Amniotic stem cell (primary cell): ENCODE measurements around the gene CRELD2.

Source experiments
- DNase-seq: peaks from one replicate; lab custom pipeline; 2025; lab: John Stamatoyannopoulos, UW

The CRELD2 gene, protein sequence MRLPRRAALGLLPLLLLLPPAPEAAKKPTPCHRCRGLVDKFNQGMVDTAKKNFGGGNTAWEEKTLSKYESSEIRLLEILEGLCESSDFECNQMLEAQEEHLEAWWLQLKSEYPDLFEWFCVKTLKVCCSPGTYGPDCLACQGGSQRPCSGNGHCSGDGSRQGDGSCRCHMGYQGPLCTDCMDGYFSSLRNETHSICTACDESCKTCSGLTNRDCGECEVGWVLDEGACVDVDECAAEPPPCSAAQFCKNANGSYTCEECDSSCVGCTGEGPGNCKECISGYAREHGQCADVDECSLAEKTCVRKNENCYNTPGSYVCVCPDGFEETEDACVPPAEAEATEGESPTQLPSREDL

DNA sequence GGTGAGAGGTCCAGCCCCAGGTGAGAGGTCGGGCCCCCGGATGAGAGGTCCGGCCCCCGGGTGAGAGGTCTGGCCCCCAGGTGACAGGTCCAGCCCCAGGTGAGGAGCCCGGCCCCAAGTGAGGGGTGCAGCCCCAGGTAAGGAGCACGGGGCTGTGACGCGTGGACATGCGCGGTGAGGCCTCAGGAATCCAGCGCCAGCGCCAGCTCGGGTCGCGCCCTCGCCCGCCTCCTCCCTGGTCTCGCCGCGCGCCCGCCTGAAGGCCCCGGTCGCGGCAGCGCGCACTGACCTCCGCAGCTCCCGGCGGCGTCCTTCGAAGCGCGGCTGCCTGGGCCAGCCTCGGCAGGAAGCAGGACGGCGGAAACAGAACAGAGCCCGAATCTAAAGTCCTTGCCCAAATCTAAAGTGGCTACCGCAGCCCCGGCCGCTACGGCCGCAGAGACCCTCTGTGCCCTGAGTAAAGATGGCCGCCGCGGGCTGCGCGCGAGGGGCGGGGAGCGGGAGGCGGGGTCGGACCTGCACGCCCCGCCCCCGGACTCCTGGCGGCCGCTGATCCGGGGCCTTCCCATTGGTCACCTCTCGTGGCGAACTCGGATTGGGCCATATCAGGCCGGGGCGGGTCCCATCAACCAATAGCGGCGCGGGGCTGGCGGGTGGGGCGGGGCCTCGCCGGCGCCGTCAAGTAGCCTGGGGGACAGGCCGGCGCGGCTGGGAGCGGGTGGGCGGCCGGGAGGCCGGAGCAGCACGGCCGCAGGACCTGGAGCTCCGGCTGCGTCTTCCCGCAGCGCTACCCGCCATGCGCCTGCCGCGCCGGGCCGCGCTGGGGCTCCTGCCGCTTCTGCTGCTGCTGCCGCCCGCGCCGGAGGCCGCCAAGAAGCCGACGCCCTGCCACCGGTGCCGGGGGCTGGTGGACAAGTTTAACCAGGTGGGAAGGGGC lies at the start of gene CRELD2, which contains the start of gene ALG12:
TSS of gene CRELD2 (plus strand) at position 661 of the 937 bp plus-strand sequence. CDS start at position 797, 136 bp downstream.
TSS of gene ALG12 (minus strand) at position 465 of the 937 bp plus-strand sequence. CDS start 4,673 bp downstream, outside the sequence.
- DNase-seq, result peak; percentile 95

DNA sequence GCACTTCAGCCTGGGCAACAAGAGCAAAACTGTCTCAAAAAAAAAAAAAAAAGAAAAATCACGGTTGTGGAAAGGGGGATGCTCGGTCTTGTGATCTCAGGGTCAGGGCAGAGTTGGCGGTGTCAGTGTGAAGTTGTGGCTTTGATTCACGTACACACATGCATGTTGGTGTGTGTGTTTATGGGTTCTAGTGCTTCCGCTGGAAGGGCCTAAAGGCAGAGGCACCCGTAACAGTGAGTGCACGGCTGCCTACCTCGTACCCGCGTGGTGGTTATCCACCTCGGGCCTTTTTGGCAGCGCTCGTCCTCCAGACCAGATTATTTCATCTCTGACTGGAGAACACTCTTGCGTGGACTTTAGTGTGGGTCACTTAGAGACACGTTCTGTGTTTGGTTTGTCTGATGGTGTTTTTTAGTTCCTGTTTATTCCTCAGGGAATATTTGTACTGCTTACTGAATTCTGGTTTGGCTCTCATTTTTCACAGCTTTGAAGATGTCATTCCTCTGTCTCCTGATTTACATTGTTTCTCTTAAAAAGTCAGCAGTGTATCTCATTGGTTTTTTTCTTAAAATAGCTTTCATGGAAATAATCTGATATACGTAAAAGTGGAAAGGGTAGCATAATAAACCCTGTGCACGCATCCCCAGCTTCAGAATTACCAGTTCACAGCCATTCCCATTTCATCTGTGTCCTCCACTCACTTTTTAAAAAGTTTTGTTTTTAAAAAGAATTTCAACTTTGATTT lies 49.2 kb upstream of the CRELD2 start:
- no peak for DNase-seq

DNA sequence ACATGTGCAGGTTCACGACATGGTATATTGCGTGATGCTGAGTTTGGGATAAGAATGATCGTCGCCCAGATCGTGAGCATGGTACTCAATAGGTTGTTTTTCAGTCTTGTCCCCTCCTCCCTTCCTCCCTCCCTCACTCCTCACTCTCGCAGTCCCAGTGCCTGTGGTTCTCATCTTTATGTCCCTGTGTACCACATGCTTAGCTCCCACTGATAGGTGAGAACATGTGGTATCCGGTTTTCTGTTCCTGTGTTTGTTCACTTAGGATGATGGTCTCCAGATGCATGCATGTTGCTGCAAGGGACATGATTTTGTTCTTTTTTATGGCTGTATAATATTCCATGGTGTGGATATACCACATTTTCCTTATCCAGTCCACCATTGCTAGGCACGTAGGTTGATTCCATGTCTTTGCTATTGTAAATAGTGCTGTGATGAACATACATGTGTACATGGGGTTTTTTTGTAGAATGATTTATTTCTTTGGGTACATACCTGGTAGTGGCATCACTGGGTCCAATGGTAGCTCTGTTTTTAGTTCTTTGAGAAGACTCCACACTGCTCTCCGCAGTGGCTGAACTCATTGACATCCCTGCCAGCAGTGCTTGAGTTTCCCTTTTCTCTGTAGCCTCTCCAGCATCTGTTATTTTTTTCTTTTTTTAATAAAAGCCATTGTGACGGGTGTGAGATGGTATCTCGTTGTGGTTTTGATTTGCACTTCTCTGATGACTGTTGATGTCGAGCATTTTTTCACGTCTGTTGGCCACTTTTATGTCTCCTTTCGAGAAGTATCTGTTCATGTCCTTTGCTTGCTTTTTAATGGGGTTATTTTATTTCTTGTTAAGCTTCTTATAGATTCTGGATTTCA lies 48.4 kb upstream of the CRELD2 start:
- no peak for DNase-seq

DNA sequence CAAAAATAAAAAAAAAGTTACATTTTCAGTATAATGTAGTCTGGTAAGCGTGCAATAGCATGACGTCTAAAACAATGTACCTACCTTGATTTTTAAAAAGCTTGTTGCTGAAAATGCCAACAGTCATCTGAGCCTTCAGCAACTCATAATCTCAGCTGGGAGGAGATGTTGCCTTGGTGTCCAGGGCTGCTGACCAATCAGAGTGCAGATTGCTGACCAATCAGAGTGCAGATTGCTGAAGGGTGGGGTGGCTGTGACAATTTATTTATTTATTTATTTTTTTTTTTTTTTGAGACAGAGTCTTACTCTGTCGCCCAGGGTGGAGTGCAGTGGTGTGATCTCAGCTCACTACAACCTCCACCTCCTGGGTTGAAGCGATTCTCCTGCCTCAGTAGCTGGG lies 47.0 kb upstream of the CRELD2 start:
- no peak for DNase-seq

DNA sequence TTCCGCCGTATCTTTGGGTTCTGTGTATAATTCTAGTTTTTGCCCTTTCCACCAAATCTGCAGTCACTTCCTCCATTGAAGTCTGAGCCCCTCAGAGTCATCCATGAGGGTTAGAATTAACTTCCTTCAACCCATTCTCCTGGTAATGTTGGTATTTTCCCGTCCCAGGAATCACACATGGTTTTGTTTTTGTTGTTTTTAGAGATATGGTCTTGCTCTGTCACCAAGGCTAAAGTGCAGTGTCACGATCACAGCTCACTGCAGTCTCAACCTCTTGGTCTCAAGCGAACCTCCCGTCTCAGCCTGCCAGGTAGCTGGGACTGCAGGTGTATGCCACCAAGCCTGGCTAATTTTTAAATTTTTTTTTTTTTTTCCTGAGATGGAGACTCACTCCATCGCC lies 46.1 kb upstream of the CRELD2 start:
- no peak for DNase-seq

DNA sequence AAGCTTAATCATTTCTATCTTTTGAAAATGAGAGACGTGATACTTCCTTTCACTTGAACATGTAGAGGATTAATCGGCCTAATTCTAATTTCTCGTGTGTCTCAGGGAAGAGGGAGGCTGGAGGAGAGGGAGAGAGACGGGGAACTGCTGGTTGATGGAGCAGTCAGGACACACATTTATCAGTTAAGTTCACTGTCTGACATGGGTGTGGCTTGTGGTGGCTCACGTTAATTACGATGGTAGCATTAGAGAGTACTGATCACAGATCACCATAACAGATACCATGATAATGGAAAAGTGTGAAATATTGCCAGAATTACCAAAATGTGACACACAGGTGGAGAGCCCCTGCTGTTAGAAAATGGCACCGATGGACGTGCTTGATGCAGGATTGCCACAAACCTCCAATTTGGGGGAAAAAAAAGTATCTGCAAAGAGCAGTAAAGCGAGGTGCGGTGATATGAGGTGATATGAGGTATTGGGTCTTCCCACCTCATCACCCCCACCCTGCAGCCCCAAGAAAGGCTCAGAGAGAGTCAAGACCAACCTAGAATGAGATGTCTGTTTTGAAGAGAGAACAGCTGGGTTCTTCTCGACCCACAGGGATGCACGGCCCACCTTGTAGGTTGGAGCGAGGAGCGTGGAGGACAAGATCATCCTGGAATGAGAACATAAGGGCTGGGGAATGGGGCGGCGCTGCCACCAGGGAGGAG lies 45.0 kb upstream of the CRELD2 start:
- DNase-seq, result no peak

DNA sequence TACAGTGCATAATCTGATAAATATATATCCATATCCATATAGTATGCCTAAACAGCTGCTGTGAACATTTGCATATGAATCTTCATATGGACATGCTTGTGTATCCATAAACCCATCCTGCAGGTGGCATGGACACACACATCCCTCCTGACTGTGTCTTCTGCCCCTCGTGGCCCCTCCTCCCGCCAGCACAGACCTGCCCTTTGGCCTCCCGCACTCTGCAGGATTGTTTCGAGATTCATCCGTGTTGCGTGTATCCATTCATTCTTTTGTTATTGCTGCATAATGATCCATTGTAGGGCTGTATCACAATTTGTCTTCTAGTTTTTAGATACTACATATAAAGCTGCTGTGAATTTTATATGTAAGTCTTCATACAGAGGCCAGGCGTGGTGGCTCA lies 40.8 kb upstream of the CRELD2 start:
- DNase-seq, result no peak

DNA sequence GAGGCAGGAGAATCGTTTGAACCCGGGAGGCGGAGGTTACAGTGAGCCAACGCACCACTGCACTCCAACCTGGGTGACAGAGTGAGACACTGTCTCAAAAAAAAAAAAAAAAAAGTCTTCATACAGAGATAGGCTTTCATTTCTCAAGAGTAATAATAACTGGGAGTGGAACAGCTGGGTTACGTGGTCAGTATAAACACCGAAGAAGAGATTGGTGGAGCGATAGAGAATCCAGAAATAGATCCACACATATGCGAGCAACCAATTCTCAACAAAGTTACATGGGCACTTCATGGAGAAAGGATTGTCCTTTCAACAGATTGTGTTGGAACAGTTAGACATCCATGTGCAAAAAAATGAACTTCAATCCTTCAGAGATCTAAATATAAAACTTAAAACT lies 40.2 kb upstream of the CRELD2 start:
- no peak for DNase-seq

DNA sequence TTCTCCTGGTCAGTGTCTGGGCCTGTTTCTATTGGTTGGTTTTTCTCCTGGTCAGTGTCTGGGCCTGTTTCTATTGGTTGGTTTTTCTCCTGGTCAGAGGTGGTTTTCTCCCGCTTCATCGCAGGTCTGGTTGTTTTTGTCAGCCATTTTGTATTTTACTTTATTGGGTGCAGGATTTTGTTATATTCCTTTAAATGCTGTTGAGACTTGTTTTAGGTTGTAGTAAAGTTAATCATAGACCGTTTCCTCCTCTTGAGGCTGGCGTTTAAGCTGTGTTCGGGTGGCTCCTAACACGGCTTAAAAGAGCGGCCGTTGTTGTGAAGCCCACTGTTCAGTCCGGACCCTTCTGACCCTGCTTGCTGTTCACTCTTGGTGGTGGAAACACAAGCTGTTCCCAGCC lies 38.6 kb upstream of the CRELD2 start:
- DNase-seq, result no peak

DNA sequence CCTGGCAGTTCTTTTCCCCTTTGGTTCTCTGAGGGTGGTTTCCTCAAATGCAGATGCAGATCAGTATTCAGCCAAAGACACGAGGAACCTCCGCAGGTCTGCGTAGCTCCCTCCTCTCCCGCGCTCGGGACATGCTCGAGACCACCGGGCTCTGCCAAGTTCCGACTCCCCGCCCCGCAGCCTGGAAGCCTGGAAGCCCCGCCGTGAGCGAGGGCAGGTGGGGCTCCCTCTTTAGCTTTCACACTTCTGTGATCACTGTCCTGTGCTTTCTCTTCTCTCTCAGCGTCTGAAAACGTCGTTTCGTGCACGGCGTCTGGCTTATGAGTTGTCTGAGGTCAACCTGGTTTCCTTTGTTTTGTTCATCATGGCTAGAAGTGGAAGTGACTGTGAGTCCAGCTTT lies 38.2 kb upstream of the CRELD2 start:
- DNase-seq, result no peak

DNA sequence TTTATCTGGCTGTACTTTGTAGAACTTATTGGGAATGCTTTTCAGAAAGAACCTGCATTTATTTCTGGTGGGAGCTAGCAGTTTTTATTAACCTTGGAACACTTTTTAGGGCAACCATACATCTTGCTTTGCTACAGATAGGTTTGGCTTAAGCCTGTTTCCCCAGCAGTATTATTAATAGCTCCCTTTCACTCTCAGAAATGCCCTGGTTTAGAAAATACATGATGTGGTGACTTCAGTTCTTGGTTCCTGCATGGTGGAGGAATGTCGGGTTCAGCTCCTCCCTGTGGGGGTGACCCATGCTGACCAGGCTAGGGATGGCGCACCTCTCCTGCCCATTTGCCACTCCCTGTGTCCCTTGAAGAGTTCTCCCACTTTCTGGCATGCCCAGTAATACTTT lies 36.6 kb upstream of the CRELD2 start:
- no peak for DNase-seq

DNA sequence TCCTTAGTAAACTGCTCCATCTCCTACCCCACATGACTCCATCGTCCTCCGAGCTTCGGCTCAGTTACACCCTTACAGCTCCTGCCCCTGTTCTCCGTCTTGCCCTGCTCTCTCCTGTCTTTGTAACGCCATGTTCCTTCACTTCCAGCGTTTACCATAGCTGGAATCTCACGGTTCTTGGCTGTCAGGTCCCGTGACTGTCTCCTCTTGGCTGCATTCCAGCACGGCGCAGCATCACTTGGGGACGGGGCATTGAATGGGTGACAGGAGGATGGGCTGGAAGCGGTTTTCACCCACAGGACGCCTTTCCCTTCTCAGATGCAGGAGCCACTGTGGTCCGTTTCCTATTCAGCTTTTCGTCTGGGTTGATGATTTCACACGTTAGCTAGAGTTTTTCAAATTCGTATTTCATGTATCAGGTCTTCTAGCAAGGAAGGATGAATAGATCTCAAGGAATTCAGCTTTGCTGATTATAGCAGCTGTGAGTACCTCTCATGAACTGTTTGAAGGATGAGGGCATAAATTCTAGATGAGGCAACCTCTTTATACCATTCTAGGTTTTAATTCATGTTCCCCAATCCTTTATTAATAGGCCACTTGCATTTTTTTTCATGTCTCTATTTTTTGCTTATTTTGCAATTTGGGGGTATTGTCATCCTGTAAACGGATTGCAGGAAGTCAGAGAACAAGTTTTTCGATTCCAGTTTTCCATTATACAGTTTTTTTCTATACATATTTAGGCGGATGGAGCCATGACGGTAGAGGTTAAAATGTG lies 35.7 kb upstream of the CRELD2 start:
- no peak for DNase-seq

DNA sequence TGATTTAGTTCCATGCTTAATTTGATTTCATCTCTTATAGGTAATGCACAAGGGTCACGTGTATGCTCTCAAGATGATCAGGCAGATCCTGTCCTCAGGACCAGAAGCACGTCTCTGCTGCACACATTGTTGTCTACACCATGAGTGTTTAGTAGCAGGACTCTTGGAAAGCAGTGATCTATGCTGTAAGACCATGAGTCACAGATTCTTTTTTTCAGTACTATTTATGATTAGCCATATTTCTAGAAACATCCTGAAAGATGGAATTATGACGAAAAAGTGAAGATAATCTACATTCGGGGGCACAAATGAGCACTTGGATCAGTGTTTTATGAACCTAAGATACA lies 35.2 kb upstream of the CRELD2 start:
- DNase-seq, result no peak

DNA sequence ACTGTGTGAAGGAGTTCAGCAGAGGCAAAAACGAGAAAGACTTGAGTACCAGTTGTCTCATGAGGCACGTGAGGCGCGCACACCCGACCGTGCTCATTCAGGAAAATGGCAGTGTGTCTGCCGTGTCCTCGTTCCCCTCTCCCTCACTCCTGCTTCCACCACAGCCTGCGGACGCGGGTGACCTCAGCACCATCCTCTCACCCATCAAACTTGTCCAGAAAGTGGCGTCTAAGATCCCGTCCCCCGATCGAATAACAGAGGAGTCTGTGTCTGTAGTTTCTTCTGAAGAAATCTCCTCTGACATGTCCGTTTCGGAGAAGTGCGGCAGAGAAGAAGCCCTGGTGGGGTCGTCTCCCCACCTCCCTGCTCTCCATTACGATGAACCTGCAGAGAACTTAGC lies 34.4 kb upstream of the CRELD2 start:
- DNase-seq, result no peak

DNA sequence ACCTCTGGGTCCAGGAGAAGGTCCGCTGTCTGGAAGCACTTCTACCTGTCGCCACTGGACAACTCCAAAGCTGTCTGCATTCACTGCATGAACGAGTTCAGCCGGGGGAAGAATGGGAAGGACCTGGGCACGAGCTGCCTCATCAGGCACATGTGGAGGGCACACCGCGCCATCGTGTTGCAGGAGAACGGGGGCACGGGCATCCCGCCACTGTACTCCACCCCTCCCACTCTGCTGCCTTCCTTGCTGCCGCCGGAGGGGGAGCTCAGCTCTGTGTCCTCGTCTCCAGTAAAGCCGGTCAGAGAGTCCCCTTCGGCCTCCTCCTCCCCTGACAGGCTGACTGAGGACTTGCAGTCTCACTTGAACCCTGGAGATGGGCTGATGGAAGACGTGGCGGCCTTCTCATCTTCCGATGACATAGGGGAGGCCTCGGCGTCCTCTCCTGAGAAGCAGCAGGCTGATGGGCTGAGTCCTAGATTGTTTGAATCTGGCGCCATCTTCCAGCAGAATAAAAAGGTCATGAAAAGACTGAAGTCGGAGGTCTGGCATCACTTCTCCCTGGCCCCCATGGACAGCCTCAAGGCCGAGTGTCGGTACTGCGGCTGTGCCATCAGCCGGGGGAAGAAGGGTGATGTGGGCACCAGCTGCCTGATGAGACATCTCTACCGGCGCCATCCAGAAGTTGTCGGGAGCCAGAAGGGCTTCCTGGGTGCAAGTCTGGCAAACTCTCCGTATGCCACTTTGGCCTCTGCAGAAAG lies 33.8 kb upstream of the CRELD2 start:
- no peak for DNase-seq

DNA sequence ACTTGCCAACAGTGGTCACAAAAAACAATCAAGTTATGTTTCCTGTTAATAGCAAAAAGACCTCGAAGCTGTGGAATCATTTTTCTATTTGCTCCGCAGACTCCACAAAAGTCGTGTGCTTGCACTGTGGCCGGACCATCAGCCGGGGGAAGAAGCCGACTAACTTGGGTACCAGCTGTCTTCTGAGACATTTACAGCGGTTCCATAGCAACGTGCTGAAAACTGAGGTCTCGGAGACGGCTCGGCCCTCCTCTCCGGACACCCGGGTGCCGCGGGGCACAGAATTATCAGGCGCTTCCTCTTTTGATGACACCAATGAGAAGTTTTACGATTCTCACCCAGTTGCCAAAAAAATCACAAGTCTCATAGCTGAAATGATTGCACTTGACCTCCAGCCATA lies 33.2 kb upstream of the CRELD2 start:
- DNase-seq, result no peak

DNA sequence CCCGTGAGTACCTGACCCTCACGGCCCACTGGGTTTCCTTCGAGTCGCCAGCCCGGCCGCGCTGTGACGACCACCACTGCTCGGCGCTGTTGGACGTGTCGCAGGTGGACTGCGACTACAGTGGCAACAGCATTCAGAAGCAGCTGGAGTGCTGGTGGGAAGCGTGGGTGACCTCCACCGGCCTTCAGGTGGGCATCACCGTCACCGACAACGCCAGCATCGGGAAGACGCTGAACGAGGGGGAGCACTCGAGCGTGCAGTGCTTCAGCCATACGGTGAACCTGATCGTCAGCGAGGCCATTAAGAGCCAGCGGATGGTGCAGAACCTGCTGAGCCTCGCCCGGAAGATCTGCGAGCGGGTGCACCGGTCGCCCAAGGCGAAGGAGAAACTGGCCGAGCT lies 32.6 kb upstream of the CRELD2 start:
- no peak for DNase-seq

DNA sequence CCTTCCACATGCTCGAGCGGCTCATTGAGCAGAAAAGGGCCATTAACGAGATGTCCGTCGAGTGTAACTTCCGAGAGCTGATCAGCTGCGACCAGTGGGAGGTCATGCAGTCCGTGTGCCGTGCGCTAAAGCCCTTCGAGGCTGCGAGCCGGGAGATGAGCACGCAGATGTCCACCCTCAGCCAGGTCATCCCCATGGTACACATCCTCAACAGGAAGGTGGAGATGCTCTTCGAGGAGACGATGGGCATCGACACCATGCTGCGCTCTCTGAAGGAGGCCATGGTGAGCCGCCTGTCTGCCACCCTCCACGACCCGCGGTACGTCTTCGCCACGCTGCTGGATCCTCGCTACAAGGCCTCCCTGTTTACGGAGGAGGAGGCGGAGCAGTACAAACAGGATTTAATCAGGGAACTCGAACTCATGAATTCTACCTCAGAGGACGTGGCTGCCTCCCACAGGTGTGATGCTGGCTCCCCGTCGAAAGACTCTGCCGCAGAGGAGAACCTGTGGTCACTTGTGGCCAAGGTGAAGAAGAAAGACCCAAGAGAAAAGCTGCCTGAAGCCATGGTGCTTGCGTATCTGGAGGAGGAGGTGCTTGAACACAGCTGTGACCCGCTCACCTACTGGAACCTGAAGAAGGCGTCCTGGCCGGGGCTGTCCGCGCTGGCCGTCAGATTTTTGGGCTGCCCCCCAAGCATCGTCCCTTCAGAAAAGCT lies 31.9 kb upstream of the CRELD2 start:
- DNase-seq, result no peak

DNA sequence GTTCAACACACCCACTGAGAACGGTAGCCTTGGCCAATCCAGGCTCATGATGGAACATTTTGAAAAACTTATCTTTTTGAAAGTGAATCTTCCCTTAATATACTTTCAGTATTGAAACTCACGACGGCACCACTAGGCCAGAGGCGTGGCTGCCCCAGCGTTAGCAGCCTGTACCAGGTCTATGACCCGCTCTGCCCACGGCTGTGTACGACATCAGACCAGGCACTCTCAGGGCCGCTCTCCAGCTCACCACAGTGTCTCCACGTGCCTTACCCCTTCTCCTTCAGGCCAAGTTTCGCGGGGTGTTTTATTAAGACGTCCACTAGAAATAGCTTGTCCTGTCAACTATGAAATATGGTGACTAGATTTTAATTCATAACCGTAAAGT lies 31.4 kb upstream of the CRELD2 start:
- DNase-seq, result no peak
